Erythroblast (primary cell): ENCODE results near the gene FAM50B.

ENCODE experiments used
- GATA1 ChIP-seq: IDR thresholded peaks from 2 replicates; pipeline ENCODE4 v1.6.1; 2011; ENCODE audit warnings: low read depth, mild to moderate bottlenecking, control low read depth, low read length, moderate library complexity
- POLR2A ChIP-seq: IDR thresholded peaks from 2 replicates; pipeline ENCODE4 v1.6.1; 2011; ENCODE audit warnings: mild to moderate bottlenecking, low read length

GRCh38 chr6:3804964-3805363 lies 44.2 kb upstream of the FAM50B start:
- no peak for TF ChIP-seq POLR2A
- TF ChIP-seq GATA1: no peak
